H9 (cell line): ENCODE data around the gene DNAJC24. TPM values are rescaled to one million over a fixed set of nuclear protein-coding genes. Genes with fewer than 3 reads are reported as not detected.

Experiments
- DNase-seq: peaks from one replicate; pipeline ENCODE4 v3.0.0-alpha.2; 2017
- H2AFZ ChIP-seq: one replicate; pipeline ENCODE4 v1.6.1; 2013; ENCODE audit warnings: mild to moderate bottlenecking, low read length, control low read depth, moderate library complexity
- H2AK5ac ChIP-seq: 2 replicates; pipeline ENCODE4 v1.6.1; 2013; ENCODE audit warnings: low read length, control low read depth, mixed read lengths; ENCODE audit not compliant: insufficient read length
- H2BK120ac ChIP-seq: one replicate; pipeline ENCODE4 v1.6.1; 2013; ENCODE audit warnings: low read depth, mild to moderate bottlenecking, low read length, control low read depth, inconsistent platforms; ENCODE audit not compliant: poor library complexity, severe bottlenecking
- H2BK12ac ChIP-seq: 2 replicates; pipeline ENCODE4 v1.6.1; 2013; ENCODE audit warnings: low read length, control low read depth, mixed read lengths, low read depth; ENCODE audit not compliant: insufficient read length
- H2BK15ac ChIP-seq: 2 replicates; pipeline ENCODE4 v1.6.1; 2013; ENCODE audit warnings: low read depth, low read length, control low read depth
- H2BK20ac ChIP-seq: one replicate; pipeline ENCODE4 v1.6.1; 2013; ENCODE audit warnings: low read depth, mild to moderate bottlenecking, low read length, control low read depth, inconsistent platforms; ENCODE audit not compliant: poor library complexity, severe bottlenecking
- H2BK5ac ChIP-seq: 2 replicates; pipeline ENCODE4 v1.6.1; 2013; ENCODE audit warnings: low read length, control low read depth, mixed read lengths; ENCODE audit not compliant: insufficient read length
- H3K14ac ChIP-seq: 2 replicates; pipeline ENCODE4 v1.6.1; 2013; ENCODE audit warnings: low read length, control low read depth; ENCODE audit not compliant: insufficient read depth
- H3K18ac ChIP-seq: 2 replicates; pipeline ENCODE4 v1.6.1; 2013; ENCODE audit warnings: low read depth, mild to moderate bottlenecking, mixed read lengths, low read length, control low read depth; ENCODE audit not compliant: insufficient read length
- H3K23ac ChIP-seq: 2 replicates; pipeline ENCODE4 v1.6.1; 2013; ENCODE audit warnings: low read length, control low read depth, mixed read lengths, low read depth; ENCODE audit not compliant: insufficient read length
- H3K23me2 ChIP-seq: 2 replicates; pipeline ENCODE4 v1.6.1; 2013; ENCODE audit warnings: low read depth, mild to moderate bottlenecking, mixed read lengths, low read length, control low read depth; ENCODE audit not compliant: insufficient read length, poor library complexity, severe bottlenecking
- H3K27ac ChIP-seq: 2 replicates; pipeline ENCODE4 v1.5.1; 2013; ENCODE audit warnings: low read length, control low read depth, mixed read lengths, low read depth; ENCODE audit not compliant: insufficient read length
- H3K27me3 ChIP-seq: 2 replicates; pipeline ENCODE4 v1.6.1; 2013; ENCODE audit warnings: low read length, control low read depth, inconsistent platforms; ENCODE audit not compliant: insufficient read depth
- H3K4ac ChIP-seq: 2 replicates; pipeline ENCODE4 v1.6.1; 2013; ENCODE audit warnings: low read depth, mild to moderate bottlenecking, control low read depth, inconsistent platforms, low read length, moderate library complexity
- H3K4me1 ChIP-seq: 2 replicates; pipeline ENCODE4 v1.6.1; 2013; ENCODE audit warnings: low read length, control low read depth, inconsistent platforms; ENCODE audit not compliant: insufficient read depth
- H3K4me2 ChIP-seq: 2 replicates; pipeline ENCODE4 v1.6.1; 2013; ENCODE audit warnings: low read length, control low read depth, mixed read lengths; ENCODE audit not compliant: insufficient read length, insufficient read depth
- H3K56ac ChIP-seq: 2 replicates; pipeline ENCODE4 v1.6.1; 2013; ENCODE audit warnings: low read depth, mild to moderate bottlenecking, mixed read lengths, low read length, control low read depth; ENCODE audit not compliant: insufficient read length
- H3K79me1 ChIP-seq: 2 replicates; pipeline ENCODE4 v1.6.1; 2013; ENCODE audit warnings: low read depth, mild to moderate bottlenecking, moderate library complexity, low read length, control low read depth, inconsistent platforms; ENCODE audit not compliant: insufficient read depth, poor library complexity, severe bottlenecking
- H3K79me2 ChIP-seq: 2 replicates; pipeline ENCODE4 v1.6.1; 2013; ENCODE audit warnings: low read length, control low read depth, inconsistent platforms; ENCODE audit not compliant: insufficient read depth
- H3K9ac ChIP-seq: 2 replicates; pipeline ENCODE4 v1.6.1; 2013; ENCODE audit warnings: low read length, control low read depth, mixed read lengths; ENCODE audit not compliant: insufficient read length; ENCODE audit errors: extremely low read depth
- H3K9me3 ChIP-seq: one replicate; pipeline ENCODE4 v1.6.1; 2013; ENCODE audit warnings: low read depth, low read length, inconsistent platforms; ENCODE audit not compliant: control insufficient read depth
- H3T11ph ChIP-seq: one replicate; pipeline ENCODE4 v1.6.1; 2013; ENCODE audit warnings: mild to moderate bottlenecking, low read length, control low read depth, inconsistent platforms
- H4K20me1 ChIP-seq: one replicate; pipeline ENCODE4 v1.6.1; 2013; ENCODE audit not compliant: control insufficient read depth, insufficient read length, insufficient read depth
- H4K5ac ChIP-seq: 2 replicates; pipeline ENCODE4 v1.6.1; 2013; ENCODE audit warnings: low read depth, mild to moderate bottlenecking, mixed read lengths, low read length, control low read depth; ENCODE audit not compliant: insufficient read length
- H4K8ac ChIP-seq: replicated peaks from 2 replicates; pipeline ENCODE4 v1.6.1; 2013; ENCODE audit warnings: low read length, control low read depth, mixed read lengths, low read depth; ENCODE audit not compliant: insufficient read length
- H4K91ac ChIP-seq: 2 replicates; pipeline ENCODE4 v1.6.1; 2013; ENCODE audit warnings: low read depth, mild to moderate bottlenecking, moderate library complexity, mixed read lengths, low read length, control low read depth; ENCODE audit not compliant: insufficient read length
- H3K27ac Mint-ChIP-seq, 3 experiments: 2 replicates in 2 of 3; 3 replicates in 1 of 3; pipeline ENCODE4 v1.8.0; 2020 to 2021; ENCODE audit warnings: mixed read lengths in 3 of 3, mild to moderate bottlenecking in 1 of 3, moderate library complexity in 1 of 3
- H3K27me3 Mint-ChIP-seq: 2 replicates; pipeline ENCODE4 v1.8.0; 2021; ENCODE audit warnings: low read depth, mild to moderate bottlenecking, moderate library complexity, mixed read lengths
- H3K36me3 Mint-ChIP-seq, 3 experiments: 2 replicates in 2 of 3; 3 replicates in 1 of 3; pipeline ENCODE4 v1.8.0; 2020 to 2021; ENCODE audit warnings: low read depth in 3 of 3, mixed read lengths in 3 of 3; ENCODE audit not compliant: insufficient read depth in 1 of 3
- H3K4me1 Mint-ChIP-seq, 2 experiments: 2 replicates each; pipeline ENCODE4 v1.8.0; 2020; ENCODE audit warnings: mixed read lengths in 2 of 2
- H3K4me3 Mint-ChIP-seq, 2 experiments: 2 replicates in 1 of 2; 3 replicates in 1 of 2; pipeline ENCODE4 v1.8.0; 2020 to 2021; ENCODE audit warnings: mild to moderate bottlenecking in 2 of 2, mixed read lengths in 2 of 2, moderate library complexity in 1 of 2
- H3K9me3 Mint-ChIP-seq, 2 experiments: 2 replicates in 1 of 2; 3 replicates in 1 of 2; pipeline ENCODE4 v1.8.0; 2020; ENCODE audit warnings: mild to moderate bottlenecking in 2 of 2, mixed read lengths in 2 of 2, moderate library complexity in 1 of 2
- CTCF ChIP-seq: fragments of 200-600 bp; sonication (generic); conservative IDR thresholded peaks from 3 replicates; pipeline ENCODE4 v1.8.0; 2021; ENCODE audit warnings: antibody characterized with exemption, mild to moderate bottlenecking
- WGBS: extraction: QIAGEN DNeasy Blood & Tissue Kit; methylation state at CpG from one replicate; pipeline ENCODE4 v1.1.7; 2013; ENCODE audit warnings: missing lambda C conversion rate, low lambda C conversion rate, mixed read lengths; ENCODE audit not compliant: insufficient read length; ENCODE audit errors: extremely low coverage; 5-methylcytosine and 5-hydroxymethylcytosine counted together
- total RNA-seq: library from RNA; stranded (reverse); gene quantifications from 2 replicates; pipeline ENCODE4 v1.2.1, GENCODE V29; 2021

DNAJC24 gene
- total RNA-seq, 1 experiment from 2014 or later = 16.7 TPM

- no peak overlapping the region for H4K91ac ChIP-seq
- no peaks in the 10 kb centered on the region for H3K27me3 ChIP-seq
- H4K5ac ChIP-seq = no peak overlapping the region
- Mint-ChIP-seq H3K36me3 (no peaks in the 10 kb centered on the region), H3K27me3 (no peaks in the 10 kb centered on the region), H3K4me3 (no peak overlapping the region), H3K9me3 (no peaks in the 10 kb centered on the region), H3K27ac (no peak overlapping the region; a peak in 1 of 7 replicates), H3K4me1 (peaks cover 16 to 25% of the 10 kb centered on the region in 2 experiments)
- no peak overlapping the region for H2BK15ac ChIP-seq
- no peak overlapping the region for H2BK120ac ChIP-seq
- no peaks in the 10 kb centered on the region for H3K4me1 ChIP-seq
- no peak overlapping the region for H3K27ac ChIP-seq
- H3K4ac ChIP-seq = no peak overlapping the region
- H3K9me3 ChIP-seq = no peaks in the 10 kb centered on the region
- no peaks in the 10 kb centered on the region for H3K23me2 ChIP-seq
- no peak overlapping the region for H3K14ac ChIP-seq
- H2AK5ac ChIP-seq = no peak overlapping the region
- DNase-seq = no peak
- H2AFZ ChIP-seq = no peak overlapping the region
- no peak overlapping the region for H3K9ac ChIP-seq
- H2BK20ac ChIP-seq = no peak overlapping the region
- H4K20me1 ChIP-seq = no peaks in the 10 kb centered on the region
- TF ChIP-seq CTCF = no peak
- no peak overlapping the region for H4K8ac ChIP-seq
- no peaks in the 10 kb centered on the region for H3K79me2 ChIP-seq
- H3K56ac ChIP-seq = no peak overlapping the region
- H2BK5ac ChIP-seq = no peak overlapping the region
- H3K23ac ChIP-seq = no peak overlapping the region
- H3K79me1 ChIP-seq = no peaks in the 10 kb centered on the region
- H3T11ph ChIP-seq = no peak overlapping the region
- no CpG with 5 or more reads among the region's 3 CpGs for WGBS
- no peak overlapping the region for H3K4me2 ChIP-seq
- no peak overlapping the region for H3K18ac ChIP-seq
- H2BK12ac ChIP-seq = no peak overlapping the region
Observed at GRCh38 chr11:31480930-31481329, 111.3 kb downstream of the DNAJC24 start.

Other genes starting within 250 kb of the DNAJC24 start
- gene DCDC1, start 121 bp upstream of the DNAJC24 start, total RNA-seq = 0.09 and 0.22 TPM in 2 replicates
- 23.8 and 27.0 TPM in 2 replicates for gene IMMP1L, start 139.8 kb downstream of the DNAJC24 start, total RNA-seq
- 15.2 and 15.7 TPM in 2 replicates for gene ELP4, start 139.9 kb downstream of the DNAJC24 start, total RNA-seq